Loucy (cell line): ENCODE results near the gene SYNPO.

Experiments
- CTCF ChIP-seq: fragments of 200-600 bp; sonication (generic); conservative IDR thresholded peaks from 2 replicates; pipeline ENCODE4 v1.5.1; 2014; ENCODE audit warnings: mild to moderate bottlenecking, antibody characterized with exemption, low read length
- EZH2phosphoT487 ChIP-seq: fragments of 200-600 bp; IDR thresholded peaks from 2 replicates; pipeline ENCODE4 v1.6.1; 2018; ENCODE audit warnings: antibody characterized with exemption, mild to moderate bottlenecking, moderate library complexity, borderline replicate concordance

DNA sequence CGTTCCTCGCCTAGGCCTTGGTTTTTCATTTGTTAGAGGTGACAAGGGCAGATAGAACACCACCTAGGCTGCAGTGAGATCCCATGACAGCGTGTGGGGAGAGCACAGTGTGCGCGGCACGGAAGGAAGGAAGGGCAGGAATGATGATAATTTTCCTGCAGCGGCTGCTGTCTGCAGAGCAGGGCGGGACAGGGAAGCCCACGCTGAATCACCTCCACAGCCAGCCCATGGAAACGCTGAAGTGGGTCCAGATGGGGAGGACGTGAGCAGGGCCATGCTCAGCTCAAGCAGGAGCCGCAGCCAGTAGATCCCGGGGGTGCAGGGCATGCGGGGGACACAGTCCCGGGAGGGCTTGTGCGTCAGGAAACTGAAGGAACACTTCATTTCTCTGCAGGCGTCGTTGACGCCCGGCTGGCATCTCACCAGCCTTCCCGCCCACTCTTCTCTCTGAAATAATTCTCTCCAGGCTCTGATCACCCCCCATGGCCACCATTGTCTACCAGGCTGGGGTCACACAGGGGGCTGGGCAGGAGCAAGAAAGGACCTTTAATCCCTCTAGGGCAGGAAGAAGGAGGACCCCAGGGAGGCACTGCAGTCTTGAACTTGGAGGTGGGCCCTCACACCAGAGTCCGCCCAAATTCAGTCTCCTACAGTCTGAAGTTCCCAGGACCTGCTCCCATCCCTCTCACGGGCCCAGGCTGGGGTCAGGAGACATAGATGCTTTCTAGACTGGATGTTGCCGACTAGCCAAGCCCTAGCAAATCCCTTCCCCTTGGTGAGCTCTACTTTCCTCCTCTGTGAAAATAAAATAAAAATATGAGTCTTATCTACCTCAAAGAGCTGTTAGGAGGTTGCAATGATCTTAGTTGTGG is 20.9 kb upstream of the SYNPO start:
- no peak for TF ChIP-seq CTCF
- TF ChIP-seq EZH2phosphoT487 = no peak
